Endothelial cell of hepatic sinusoid (primary cell): Measurements from ENCODE around the gene PAM.
"Not testable (repeated sequence)": the region's sequence is repeated elsewhere in the genome, so short reads cannot be mapped to it uniquely, and the experiment has no call there.

Experiments used
- in situ Hi-C: cut with HindIII; loops from 2 replicates; pipeline ENCODE4 v1.10.0; 2017; ENCODE audit warnings: low sequenced_read_pairs

The PAM gene

DNA sequence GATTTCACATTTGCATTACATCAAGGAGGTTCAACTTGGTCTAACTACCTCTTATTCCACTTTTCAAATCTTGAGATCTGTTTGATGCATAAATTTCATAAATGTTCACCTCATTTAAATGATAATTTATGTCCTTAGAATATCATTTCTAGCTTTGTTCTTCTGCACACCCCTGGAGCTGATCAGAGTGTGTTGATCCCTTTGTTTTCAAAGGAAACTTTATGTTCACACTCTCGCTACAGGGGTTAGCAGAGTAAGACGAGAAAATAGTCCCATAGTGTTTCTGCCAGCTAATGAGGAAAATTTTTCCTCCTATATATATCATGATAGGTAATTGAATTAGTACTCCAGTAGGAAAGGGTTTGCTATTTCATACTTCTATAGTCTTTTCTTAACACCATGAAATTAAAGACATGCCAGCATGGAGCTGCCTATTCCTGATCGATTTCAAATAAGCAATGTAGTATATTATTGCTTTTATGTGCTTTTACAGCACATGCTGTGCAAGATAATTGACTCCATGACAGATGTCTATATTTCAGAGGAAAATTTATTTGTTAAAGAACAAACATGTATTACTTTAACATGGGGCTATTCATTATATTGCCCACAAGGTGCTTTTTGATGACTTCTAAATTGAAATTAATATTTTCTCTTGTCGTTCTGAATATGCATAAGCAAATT lies 4.8 kb upstream of the PAM start:
- in situ Hi-C loops = no loop called here

DNA sequence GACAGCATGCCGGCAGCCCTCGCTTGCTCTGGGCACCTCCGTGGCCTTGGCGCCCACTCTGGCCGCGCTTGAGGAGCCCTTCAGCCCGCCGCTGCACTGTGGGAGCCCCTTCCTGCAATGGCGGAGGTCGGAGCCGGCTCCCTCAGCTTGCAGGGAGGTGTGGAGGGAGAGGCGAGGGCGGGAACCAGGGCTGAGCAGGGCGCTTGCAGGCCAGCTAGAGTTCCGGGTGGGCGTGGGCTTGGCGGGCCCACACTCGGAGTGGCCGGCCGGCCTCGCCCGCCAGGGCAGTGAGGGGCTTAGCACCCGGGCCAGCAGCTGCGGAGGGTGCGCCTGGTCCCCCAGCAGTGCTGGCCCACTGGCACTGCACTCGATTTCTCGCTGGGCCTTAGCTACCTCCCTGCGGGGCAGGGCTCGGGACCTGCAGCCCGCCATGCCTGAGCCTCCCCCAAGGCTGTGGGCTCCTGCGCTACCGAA lies 3.2 kb upstream of the PAM start:
- in situ Hi-C loops = not testable (repeated sequence)

DNA sequence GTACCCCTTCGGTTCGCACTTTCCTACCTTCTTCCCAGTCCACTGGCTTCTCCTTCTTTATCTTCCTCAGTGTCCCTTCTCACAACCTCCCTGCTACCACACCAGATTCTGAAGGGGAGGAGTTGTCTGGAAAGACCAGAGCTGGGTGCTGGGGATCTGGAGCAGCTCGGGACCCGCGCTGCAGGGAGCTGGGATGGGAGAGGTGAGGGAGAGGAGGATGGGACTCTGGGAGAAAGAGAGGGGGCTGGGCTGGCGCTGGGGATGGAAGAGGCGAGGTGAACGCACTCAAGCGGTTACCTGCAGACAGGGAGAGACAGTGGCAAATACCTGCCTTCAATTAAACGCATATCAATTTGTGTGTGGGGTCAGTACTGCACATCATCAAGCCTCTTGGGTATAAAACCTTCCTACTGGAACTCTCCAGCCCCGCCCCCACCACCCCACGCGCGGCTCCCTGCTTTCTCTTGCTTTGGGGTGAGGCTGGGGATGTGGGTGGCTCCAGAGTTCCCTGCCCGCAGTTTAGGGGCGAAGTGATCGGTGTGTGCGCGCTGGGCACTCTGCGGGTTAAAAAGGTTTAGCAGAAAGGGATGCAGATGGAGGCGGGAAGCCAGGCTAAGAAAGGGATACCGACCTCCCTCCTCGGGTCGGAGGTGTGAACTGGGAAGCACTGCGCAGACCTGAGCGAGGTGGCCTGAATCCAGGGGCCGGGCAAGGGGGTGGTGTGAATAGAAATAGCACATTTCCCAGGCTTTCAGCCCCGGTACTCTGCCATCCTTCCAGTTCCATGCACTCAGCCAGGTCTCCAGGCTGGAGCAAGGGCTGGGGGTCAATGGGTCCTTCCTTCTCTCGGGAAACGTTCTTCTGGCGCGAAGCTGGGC lies 977 bp upstream of the PAM start:
- in situ Hi-C loops = no loop called here

DNA sequence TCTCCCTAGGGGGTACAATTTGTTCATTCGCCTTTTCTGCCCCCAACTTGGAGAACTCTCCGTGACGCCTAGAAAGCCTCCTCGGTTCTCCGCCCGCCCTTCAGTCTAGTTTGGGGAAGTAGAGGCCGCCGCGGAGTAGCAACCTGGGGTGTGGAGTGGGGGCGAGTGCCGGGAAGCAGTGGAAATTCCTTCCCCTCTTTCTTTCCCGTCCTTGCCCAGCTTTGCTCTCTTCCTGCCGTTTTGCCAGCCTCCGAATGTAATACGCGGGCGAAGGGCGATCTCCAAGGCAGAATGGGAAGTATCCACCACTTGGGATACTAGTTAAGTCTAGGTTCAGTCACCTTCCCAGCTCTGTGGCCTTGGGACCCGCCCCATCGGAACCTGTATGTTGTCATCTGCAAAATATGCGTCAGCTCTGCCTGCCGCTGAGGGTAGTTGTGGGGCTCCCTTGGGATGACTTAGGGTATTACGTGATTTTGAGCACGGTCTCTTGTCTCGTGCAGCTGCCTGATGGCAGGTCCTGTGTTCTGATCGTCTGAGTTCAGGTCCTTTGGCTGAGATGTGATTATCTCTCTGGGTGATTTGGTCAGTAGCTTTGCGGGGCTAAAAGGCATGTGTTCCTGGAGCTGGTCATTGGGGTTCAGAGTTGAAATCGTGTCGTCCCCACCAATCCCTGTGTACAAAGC lies 724 bp downstream of the PAM start:
- in situ Hi-C loops = no loop called here

DNA sequence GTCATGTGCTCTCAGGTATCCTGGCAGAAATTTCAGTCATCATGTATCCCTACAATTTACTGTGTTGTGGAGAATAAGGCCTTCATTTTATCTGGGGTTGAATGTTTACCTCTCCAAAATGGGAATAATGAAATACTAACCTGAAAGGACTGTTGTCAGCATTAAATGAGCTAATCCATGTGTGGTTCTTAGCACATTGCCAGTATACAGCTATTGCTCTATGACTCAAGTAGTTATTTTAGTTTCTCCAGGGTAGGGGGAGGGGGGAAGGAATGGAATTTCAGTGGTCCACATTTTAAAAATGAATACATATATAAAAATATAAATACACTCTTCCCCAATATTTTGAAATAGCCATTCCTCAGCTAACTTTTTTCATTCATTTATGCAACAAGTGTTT lies 3.5 kb downstream of the PAM start:
- in situ Hi-C loops = no loop called here

DNA sequence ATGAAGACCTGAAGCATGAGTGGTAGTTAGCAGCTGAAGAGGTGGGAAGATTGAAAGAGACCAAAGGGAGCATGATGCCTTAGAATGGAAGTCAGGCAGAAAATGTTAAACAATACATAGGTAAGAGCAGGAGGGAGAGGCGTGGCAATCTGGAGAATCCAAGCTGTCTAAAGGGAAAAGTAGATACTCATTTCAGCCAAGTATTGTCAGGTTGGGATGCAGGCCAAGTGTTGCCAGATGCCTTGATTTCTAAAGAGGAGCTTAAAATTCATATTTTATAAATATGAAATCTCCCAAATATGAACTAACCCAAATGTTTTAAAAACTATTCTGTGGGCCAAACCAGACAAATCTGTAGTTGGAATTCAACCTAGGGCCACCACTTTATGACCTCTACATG lies 4.2 kb downstream of the PAM start:
- in situ Hi-C loops = no loop called here

DNA sequence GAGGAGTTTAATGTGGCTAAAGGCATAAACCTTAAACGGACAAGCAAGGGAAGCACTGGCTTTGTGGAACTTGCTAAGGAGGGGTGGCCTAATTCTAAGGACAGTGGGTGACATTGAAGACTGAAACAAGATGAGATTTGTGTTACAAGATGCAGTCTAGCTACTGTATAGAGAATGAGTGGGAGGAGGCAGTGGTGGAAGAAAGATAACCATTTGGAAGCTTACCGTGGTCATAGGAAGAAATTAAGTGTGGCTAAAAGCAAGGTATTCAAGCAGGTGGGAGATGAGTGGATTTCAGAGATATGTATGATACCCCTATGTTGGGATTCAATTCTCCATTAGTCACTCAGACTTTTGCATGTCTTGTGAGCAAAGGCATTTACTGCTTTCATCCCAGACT lies 4.6 kb downstream of the PAM start:
- in situ Hi-C loops = no loop called here

DNA sequence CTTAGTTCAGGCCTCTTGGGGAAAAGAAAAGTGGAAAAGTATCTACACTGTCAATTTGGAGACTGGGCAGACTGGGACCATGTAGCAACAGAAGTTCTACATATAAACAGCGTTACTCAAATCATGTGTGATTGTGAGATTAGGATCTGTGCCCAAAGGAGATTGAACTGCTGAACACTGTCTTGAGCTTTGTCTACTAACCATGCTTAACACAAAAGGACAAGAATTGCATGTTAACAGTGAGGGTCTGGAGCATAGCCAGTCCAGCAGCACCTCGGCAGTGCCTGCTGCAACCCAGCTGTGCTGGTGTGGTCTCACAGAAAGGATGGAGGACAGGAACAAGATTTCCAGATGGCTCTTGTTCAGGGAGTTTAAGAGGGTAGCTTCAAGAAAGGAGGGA lies 5.7 kb downstream of the PAM start:
- in situ Hi-C loops = no loop called here

DNA sequence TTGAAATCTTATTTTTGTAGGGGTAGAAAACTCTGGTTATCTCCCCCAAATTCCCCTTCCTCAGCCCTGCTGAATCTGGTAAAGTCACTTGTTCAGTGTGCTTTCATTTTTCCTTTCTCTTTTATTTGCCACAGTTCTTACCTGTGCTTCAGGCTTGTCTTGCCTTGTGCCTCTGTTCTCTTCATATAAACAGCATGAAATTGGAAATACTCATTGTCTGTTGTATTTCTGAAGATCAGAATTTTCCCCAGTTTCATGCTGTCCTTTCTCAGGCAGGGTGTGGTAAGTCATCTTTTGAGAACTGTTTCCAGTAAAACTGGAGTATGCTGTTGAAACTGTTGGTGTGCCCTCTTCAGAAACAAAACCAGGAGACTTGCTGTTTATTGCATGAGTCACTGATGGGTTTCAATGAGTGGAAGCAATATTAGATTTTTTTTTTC lies 7.0 kb downstream of the PAM start:
- in situ Hi-C loops = no loop called here

DNA sequence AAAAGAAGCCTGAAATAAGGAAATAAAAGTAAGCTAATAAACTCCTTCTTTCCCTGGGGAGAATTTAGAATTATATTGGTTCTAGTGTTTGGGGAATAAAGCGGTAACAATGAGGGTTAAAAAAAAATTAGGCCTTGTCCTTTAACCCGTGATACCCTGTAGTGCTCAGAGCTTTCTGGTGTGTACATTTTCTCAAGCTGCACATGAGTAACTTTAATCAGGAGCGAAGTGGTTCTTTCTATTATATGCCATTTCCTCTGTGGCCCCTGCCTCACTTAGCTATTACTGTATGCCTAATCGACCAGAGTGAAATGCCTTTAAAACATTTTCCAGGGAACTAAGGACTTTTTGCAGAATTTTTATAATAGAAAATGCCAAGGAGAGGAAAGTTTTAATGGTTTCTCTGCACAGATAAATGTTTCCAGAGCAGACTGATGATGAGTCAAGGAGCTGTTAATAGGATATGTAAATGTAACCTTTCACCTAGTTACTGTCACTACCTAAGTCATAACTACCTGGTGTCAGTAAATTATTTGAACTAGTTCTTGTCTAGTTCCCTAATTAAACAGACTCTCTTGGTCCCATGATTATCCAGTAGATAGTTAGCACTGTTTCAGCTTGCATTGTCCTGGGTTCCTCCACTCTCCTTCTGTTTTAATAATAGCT lies 7.6 kb downstream of the PAM start:
- in situ Hi-C loops = no loop called here

DNA sequence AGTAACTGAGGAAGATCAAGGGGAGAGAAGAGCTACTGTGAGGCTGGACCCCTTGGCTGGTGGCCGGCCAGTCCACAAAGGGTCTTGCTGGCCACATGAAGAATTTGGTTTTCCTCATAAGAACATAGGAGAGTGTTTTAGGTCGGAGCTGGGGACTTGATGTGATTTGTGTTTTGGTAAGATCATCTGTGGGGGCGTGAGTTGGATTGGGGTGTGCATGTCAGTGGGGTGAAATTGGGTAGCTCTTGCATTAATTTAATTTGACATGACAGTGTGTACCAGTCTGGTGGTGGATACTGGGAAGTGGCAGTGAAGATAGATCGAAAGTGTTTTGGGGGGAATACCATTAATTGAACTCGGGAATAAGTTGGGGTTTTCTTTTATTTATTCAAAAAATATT lies 8.6 kb downstream of the PAM start:
- in situ Hi-C loops = no loop called here

DNA sequence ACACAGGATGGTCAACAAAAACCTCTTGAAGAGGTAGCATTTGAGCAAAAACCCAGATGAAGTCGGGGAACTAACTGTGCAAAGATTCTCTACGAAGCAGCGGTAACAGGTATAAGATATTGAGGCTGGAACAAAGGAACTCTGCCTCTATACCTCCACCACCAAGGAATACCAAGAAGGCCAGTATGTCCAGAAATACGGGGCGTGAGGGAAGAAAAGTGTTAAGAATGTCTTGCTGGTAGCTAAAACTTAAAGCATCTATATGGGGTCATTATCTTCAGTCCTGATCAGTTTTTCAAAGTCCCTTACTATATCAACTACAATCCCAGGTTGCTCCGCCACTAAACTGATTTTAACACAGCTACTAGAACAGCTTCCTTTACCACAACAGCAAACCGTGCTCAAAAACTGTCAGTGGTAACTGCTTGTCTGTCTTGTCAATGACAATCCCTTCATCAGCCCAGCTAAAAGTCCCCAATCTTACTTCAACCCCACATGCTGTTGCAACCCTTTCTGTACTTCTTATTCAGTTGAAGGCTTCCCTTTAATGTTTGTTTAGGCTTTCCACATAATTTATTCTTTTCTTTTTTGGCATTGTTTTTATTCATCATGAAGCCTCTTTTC lies 9.4 kb downstream of the PAM start:
- in situ Hi-C loops = no loop called here

DNA sequence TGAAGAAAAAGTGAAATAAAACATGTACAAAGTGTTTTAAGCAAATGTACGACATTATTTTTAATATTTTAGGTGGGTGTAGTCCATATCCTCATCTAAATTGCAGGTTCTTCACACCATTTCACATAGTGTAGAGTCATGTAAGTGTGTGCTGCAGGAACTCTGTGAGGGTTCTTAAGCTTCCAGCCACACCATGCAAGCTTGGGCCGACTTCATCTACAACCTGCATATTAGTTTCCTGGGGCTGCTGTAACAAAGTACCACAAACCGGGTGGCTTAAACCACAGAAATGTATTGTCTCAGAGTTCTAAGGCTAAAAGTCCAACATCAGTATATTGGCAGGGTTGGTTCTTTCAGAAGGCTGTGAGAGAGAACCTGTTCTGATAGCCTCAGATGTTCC lies 10.2 kb downstream of the PAM start:
- in situ Hi-C loops = no loop called here

DNA sequence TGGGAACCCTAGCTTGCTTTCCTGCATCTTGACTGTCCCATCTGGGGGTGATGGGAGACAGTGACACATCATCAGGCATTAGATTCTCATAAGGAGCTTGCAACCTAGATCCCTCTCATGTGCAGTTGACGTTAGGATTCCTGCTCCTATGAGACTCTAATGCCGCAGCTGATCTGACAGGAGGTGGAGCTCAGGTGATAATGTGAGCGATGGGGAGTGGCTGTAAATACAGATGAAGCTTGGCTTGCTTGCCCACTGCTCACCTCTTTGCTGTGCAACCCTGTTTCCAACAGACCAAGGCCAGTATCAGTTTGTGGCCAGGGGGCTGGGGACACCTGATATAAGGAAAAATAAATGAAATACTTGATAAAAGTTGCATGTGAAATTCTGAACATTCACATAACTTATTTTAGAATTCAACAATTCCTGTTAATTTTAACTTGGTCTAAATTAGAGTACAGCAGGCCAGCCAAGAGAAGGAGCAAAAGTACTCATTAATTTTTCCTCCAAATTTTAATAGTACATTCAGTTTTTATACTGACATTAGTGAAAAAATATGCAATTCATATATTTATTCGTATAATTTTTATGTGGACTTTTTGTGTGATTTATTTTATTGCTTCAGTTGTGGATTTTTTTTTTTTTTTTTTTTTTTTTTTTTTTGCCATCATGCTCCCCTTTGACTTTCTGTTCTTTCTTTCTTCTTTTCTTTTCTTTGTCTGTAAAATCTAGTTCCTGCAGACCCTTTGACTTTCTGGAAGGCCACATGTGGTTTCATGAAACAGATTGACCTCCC lies 11.4 kb downstream of the PAM start:
- in situ Hi-C loops = no loop called here

DNA sequence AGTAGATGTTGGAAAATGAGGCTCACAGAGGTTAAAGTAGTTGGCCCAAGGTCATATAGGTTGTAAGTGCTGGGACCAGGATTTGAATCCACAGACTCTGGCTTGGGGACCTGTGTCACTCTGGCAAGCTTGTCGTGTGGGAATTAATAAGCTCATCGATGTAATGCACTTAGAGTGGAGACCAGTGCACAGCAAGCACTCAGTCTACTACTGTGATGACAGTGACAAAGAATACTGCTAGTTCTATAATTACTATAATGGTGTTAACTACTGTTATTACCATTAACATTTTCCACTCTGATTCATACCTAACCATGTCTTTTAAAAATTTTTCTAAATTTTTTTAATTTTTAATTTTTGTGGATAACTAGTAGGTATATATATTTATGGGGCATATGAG lies 12.8 kb downstream of the PAM start:
- in situ Hi-C loops = no loop called here

DNA sequence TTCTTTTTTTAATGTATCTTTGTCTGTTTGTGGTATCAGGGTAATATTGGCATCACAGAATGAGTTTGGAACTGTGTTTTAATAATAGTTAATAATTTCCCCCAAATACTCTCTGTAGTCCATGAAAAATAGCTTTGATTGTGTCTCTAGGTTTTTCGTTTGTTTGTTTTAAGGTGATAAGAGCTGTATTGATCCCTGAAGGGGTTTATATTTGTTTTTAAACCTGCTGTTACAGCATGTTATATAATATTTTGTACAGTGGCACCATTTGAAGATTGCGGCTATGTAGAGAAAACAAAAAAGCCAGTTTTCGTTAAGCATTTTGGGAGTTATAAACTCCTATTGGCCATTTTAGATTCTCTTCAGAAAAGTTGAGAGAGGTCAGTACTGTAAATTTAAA lies 15.7 kb downstream of the PAM start:
- in situ Hi-C loops = no loop called here

DNA sequence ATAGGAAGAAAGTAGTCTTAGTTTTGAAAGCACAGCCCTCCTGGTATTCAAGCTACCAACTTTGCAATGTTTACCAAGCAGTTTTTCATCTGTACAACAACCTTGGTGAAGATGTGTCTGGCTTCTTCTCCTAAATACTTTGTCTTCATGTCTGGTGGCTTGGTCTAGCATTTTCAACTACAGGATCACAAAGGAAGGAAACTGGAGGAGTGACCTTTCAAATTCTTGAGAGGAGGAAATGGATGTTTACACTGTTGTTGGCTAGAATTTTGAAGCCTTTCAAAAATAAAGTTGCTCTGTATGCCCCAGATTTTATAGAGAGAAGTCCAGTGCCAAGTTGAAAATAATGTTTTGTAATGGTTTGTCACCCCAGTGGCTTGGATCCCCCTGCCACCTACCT lies 16.3 kb downstream of the PAM start:
- in situ Hi-C loops = no loop called here

DNA sequence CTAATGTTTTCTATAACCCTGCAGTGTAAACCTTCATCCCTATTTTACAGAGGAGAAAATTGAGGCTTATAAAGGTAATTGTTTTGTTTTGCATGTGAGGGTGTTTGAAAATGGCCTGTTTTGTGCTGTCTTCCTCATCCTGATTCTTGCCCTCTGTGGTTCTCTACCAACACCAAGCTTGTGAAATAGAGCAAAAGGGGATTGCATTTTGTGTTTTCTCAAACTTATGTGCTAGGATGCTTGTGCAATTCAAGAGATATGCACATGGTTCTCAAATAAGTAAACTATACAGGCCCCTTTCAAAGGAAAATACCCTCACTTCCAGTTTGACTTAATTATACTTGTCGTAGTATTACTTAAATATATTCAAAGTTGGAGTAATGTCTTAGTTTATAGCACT lies 17.2 kb downstream of the PAM start:
- in situ Hi-C loops = no loop called here

DNA sequence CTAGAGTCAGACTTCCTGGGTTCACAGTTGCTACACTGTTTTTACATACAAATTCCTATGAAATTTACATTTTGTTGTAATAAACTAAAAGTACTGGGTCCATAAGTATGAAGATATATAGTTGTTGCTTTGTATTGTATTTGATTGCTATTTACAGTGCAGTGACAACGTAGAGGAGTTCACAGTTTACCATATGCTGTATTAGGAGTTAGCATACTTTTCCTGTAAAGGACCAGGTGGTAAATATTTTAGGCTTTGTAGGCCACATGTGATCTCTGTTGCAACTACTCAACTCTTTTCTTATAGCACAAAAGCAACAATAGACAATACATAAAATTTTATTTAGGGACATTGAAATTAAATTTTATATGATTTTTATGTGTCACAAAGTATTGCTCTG lies 18.0 kb downstream of the PAM start:
- in situ Hi-C loops = no loop called here

DNA sequence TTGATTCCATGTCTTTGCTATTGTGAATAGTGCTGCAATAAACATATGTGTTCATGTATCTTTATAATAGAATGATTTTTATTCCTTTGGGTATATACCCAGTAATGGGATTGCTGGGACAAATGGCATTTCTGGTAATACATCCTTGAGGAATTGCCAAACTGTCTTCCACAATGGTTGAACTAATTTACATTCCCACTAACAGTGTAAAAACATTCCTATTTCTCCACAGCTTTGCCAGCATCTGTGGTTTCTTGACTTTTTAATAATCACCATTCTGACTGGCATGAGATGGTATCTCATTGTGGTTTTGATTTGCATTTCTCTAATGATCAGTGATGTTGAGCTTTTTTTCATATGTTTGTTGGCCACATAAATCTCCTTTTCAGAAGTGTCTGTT lies 20.7 kb downstream of the PAM start:
- in situ Hi-C loops = loop anchor here (5.0 kb wide), 1 partner anchor 37 kb away; no protein-coding TSS in a partner anchor
